Germinal center (tissue), 1 donor: ENCODE results near the gene TMEM233.

Experiments used
- DNase-seq: peaks from one replicate; pipeline ENCODE4 v3.0.0; 2012; ENCODE audit warnings: mixed read lengths, low spot score

Gene TMEM233

GRCh38 chr12:119593578-119594398, at the start of gene TMEM233:
TMEM233 (plus strand) TSS chr12:119593774; CDS start chr12:119593849, 75 bp downstream.
- no peak for DNase-seq

- DNase-seq, result peak; percentile 65
Observed at GRCh38 chr12:119544765-119545625, 48.6 kb upstream of the TMEM233 start.

- no peak for DNase-seq
Observed at GRCh38 chr12:119546340-119546739, 47.2 kb upstream of the TMEM233 start.

- no peak for DNase-seq
Observed at GRCh38 chr12:119547001-119547400, 46.6 kb upstream of the TMEM233 start.

GRCh38 chr12:119556854-119557253, 36.7 kb upstream of the TMEM233 start:
- no peak for DNase-seq

- no peak for DNase-seq
Observed at GRCh38 chr12:119565404-119565803, 28.2 kb upstream of the TMEM233 start.

GRCh38 chr12:119570771-119571170, 22.8 kb upstream of the TMEM233 start:
- no peak for DNase-seq

GRCh38 chr12:119573086-119573485, 20.5 kb upstream of the TMEM233 start:
- DNase-seq, result no peak

- DNase-seq, result no peak
Observed at GRCh38 chr12:119574255-119574654, 19.3 kb upstream of the TMEM233 start.

- DNase-seq, result no peak
Observed at GRCh38 chr12:119576118-119576810, 17.3 kb upstream of the TMEM233 start.

- DNase-seq, result no peak
Observed at GRCh38 chr12:119576915-119577314, 16.7 kb upstream of the TMEM233 start.

- no peak for DNase-seq
Observed at GRCh38 chr12:119578112-119578511, 15.5 kb upstream of the TMEM233 start.

GRCh38 chr12:119589097-119589496, 4.5 kb upstream of the TMEM233 start:
- DNase-seq, result no peak

- DNase-seq, result no peak
Observed at GRCh38 chr12:119589634-119590033, 3.9 kb upstream of the TMEM233 start.

- no peak for DNase-seq
Observed at GRCh38 chr12:119592232-119592631, 1.3 kb upstream of the TMEM233 start.

GRCh38 chr12:119594399-119594730, 791 bp downstream of the TMEM233 start:
- DNase-seq, result no peak

- no peak for DNase-seq
Observed at GRCh38 chr12:119594772-119595445, 1.3 kb downstream of the TMEM233 start.

- no peak for DNase-seq
Observed at GRCh38 chr12:119598159-119598558, 4.6 kb downstream of the TMEM233 start.

- no peak for DNase-seq
Observed at GRCh38 chr12:119601877-119602733, 8.5 kb downstream of the TMEM233 start.

GRCh38 chr12:119602734-119603094, 9.1 kb downstream of the TMEM233 start:
- DNase-seq, result no peak

- no peak for DNase-seq
Observed at GRCh38 chr12:119603767-119604166, 10.2 kb downstream of the TMEM233 start.
